ENCODE data around the gene E2F3.
"Not testable (repeated sequence)": the region's sequence is repeated elsewhere in the genome, so short reads cannot be mapped to it uniquely, and the experiment has no call there.

Gene E2F3

DNA sequence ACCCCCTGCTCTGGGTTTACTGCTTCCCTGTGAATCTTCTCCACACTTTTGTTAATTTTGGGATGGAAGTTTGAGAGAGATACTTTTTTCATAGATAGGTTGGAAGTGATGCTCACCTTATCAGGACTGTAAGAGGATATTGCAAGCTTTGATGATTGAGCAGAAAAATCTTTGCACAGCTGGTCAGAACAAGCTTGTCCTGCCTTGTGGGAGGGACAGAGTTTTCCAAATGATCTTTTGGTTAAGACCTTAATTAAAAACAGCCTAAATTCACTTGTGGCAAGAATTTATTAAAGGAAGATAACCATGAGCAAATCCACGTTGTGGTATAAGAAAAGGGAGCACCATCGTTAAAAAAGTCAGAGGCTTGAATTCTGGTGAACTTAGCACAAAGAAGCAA lies 32.2 kb downstream of the E2F3 start:
- peak; percentile 6 for DNase-seq (ENCODE audit: low spot score)

DNA sequence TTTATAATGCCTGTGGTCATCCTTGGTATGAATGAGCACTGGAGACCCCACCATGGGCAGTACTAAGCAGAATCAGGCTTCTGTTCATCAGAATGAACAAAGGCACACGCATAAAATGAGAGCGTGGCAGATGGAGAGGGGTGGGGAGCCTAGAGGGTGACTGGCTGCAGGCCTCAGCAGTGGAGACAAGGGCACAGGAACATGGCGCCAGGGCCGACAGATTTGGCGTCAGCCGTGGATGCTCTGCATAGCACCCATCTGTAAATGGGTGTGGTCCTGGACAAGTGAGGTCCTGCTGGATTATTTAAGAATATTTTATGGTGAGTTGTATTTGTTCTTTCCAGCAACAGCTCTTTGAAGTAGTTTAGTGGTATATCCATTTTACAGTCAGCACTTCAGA lies 33.1 kb downstream of the E2F3 start:
- no peak for DNase-seq (ENCODE audit: low spot score)

DNA sequence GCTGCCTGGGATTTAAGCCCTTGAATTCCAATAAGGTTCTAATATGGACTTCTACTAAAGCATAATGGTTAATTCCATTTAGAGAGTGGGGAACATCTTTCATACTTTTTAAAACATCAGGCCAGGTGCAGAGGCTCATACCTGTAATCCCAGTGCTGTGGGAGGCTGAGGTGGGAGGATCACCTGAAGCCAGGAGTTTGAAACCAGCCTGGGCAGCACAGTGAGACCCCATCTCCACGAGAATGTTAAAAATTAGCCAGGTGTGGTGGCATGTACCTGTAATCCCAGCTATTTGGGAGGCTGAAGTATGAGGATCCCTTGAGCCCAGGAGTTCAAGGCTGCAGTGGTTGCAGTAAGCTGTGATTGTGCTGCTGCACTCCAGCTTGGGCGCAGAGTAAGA lies 35.0 kb downstream of the E2F3 start:
- DNase-seq (ENCODE audit: low spot score), result no peak

DNA sequence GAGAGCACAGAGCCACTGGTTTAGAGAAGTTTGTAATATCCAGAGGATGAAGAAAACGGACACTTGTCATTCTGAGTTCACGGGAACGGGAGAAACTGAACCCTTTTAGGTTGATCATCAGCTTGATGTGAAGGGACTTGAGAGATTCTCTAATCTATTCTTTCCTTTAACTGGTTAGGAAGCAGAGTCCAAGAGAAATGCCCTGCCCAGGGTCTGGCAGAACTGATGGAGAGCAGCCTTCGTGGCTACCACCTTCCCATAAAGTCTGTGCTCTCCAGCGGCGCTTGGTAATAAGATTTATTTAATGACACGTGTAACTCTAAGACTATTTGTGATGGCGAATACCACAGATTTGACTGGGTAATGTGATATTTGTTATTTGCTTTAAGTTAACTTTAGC lies 36.0 kb downstream of the E2F3 start:
- no peak for DNase-seq (ENCODE audit: low spot score)

DNA sequence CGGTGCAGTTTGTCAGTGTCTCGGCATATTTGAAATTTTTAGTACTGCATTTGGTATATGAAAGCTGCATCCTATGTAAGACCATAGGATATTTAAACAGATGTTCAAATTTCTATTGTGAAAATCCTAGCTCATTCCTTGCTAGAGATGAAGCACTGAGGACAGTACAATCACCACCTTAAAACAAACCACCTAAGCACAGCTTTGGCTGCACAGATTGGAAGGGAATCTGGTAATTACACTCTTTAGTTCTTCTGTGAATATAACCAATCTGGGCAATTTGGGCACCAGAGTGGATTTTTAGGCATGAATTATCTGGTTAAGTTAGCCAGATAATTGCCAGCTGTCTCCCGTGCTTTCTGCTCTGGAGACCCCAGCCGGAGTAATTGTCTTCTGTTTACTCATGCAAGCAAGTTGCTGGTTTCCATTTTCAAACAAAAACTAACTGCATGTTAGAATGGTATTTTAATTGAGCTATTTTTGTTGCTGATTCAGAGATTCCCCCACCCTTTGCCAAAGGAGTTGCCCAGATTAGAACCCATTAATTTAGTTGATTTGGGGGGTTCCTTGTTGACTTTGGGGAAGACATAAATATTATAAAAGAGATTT lies 36.9 kb downstream of the E2F3 start:
- DNase-seq (ENCODE audit: low spot score), result peak; percentile 16

DNA sequence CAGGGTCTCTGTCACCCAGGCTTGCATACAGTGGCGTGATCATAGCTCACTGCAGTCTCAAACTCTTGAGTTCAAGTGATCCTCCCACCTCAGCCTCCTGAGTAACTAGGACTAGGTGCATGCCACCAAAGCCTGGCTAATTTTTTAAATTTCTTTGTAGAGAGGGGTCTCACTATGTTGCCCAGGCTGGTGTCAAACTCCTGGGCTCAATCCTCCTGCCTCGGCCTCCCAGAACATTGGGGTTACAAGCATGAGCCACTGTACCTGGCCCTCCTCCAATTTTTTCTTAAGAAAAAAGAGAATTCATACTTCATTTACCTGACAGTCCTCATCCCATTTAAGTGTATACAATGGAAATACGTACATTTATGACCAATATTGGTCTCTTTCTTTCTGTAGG lies 37.9 kb downstream of the E2F3 start:
- DNase-seq (ENCODE audit: low spot score), result no peak

DNA sequence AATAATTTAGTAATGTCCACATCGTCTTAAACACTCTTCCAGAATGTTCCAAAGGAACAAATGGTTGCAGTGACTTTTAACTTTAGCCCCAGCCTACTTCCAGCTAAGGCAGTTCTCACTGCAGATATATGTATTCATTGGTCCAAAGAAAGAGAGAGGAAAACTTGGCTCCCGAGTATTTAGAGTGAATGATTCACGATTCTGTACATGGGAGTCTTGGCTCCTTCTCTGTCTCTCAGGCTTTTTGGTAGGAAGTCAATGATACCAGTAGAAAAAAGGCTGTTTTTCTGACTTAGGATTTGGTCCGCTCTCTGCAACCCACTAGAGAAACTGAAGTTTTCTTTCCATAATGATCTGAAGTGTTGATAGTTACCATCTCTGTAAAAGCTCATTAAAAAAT lies 38.6 kb downstream of the E2F3 start:
- DNase-seq (ENCODE audit: low spot score), result peak; percentile 27

DNA sequence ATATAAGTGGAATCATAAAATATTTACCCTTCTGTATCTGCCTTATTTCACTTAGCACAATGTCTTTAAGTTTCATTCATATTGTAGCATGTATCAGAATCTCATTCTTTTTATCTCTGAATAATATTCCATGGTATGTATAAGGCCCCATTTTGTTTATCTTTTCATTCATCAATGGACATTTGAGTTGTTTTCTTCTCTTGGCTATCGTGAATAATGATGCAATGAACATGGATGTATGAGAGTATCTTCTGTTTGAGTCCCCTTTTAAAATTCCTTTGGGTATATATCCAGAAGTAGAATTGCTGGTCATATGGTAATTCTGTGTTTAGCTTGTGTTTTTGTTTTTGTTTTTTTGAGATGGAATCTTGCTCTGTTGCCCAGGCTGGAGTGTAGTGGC lies 39.6 kb downstream of the E2F3 start:
- DNase-seq (ENCODE audit: low spot score), result no peak

DNA sequence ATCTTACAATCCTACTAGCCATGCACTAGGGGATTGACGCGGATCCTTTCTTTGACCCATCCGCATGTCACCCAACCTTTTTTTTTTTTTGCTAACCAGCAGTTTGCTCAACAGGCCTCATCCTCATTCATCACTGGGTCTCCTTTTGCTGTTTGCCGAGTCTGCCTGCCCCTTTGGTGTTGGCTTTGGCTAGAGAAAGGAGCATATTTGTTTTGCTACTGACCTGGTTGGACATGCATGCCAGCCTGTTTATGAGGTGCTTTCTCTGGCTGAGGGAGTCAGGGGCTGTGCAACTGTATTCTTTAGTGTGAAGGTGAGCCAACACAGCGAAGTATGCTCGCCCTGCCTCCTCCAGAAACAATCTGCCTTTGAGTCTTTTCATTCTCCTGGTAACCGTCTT lies 40.2 kb downstream of the E2F3 start:
- DNase-seq (ENCODE audit: low spot score), result no peak

DNA sequence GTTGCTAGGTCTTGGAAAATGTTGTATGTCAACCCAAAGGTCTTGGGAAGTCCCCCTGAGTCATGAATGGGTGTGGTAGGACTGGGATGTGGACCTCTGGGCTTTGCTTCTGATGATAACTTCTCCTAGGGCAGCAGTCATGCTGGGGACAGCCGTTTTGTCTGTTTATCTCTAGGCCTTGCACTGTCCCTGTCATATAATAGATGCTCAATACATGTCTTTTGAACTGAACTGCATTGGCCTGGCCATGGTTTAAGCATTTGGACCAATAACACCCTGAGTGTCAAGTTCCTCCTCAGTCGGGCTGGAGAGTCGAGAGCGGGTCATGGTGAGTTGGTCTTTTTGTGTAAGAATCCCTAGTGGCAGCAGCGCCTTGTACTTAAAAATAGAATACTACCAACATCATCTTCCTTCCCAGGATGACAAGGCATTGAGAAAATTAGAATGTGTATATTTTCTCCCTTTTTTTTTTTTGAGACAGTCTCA lies 43.1 kb downstream of the E2F3 start:
- peak; percentile 28 for DNase-seq (ENCODE audit: low spot score)

DNA sequence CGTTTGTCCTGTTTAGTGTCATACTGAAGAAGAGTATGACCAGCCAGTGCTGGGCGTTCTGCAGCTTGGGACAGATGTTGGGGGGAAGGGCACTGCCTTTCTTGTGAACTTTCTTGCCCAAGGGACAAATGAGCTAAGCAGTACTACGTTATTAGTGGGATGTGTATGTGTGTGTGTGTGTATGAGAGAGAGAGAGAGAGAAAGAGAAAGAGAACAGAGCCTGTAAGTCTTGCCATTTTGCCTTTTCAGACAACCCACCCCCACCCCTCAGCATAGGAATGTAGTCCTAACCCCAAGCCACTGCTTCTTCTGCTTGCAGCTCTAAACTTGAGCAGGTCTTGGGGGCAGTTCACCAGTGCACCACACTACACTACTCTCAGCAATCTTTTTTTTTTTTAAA lies 45.5 kb downstream of the E2F3 start:
- DNase-seq (ENCODE audit: low spot score), result no peak

DNA sequence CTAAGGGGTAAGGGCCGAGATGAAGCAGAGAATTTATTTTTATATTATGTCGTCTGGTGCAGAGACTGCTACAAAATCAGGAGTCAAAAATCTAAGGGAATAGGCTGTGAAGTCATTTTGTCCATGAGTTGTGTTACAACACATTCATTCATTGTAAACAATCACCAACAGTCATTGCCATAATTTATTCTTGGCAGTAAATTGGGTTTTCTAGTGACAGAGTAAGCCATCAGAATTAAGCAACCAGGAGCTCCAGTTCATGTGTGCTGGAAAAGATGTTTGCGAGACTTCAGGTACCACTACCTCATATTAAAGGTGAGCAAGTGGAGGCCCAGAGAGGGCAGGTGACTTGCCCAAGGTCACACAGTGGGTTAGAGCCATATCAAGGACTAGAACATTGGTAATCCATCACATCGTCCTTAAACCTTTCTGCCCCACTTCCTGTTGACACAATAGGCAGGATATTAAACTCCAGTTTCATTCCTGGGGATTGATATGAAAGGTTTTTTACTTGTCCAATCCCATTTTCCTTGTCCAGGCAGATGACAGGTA lies 46.0 kb downstream of the E2F3 start:
- DNase-seq (ENCODE audit: low spot score), result no peak

DNA sequence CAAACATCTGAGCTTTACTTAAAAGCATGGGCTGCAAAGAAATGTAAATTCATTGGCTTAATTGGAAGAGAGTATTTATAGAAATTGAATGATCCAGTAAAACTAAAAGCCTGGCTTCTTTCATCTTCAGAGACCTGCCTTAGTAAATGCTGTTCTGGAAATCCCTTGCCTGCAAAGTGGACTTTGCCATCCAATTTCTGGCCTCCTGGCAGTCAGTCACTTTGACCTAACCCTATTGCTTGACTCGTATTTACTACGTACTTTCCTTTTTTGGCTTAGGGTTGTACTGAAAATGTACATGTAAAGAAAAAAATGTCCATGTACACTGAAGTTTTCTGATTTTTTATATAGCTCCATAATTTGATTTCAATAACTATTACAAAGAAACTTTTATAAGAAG lies 47.1 kb downstream of the E2F3 start:
- no peak for DNase-seq (ENCODE audit: low spot score)

DNA sequence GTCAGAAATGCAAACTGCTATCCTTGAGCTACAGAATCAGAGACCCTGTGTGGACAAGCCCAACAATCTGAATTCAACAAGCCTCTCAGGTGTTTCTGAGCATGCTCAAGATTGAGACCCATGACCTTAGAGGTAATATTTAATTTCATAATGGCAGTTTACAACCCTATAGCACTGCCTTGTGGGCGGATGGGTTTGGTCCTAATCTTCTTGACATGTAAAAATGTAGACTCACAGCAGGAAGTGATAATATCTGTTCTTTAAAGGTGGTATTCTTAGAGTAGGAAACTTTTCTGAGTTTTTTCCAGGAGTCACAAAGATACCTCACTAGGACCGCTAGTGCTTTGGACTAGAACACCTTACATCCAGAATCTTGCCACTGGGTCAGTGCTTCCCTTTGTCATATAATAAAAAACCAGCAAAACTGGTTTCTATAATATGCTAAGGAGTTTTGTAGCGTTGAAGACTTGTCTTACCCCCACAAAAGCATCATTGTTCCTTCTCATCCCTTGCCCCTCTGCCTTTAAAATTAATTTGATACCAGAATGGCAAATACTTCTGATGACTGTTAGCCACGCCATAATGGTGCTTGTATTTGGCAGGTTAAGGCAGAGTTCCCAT lies 52.6 kb downstream of the E2F3 start:
- no peak for DNase-seq (ENCODE audit: low spot score)

DNA sequence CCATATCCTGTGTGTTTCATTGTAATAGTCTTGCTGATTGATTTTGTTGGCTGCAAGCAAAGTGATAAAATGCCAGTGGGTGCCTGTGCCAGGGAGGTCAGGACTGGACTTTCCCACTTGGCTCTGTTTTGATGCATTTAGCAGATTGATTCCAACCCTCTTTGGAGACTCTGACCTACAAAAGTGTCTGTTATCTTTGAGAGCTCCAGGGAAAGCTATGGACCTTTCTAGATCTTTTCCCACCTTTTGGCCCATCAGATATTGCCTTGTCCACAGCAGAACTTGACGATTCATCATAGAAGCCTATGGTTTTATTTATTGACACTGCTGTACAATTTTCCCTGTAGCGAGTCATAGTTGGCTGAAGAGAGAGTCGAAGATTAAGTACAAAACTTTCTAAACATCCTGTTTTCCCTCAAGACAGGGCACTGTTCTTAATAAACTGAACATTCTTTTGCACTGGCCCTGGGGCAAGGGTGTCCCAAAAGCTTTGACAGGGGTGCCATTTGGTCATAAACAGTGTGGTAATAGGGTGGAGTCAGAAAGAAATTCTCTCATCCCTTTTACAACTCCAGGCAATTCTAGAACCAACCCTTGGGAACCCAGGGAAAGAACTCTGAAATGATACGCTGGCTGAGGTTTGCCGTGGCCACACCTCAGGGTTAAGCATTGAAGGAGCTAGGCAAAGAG lies 53.7 kb downstream of the E2F3 start:
- peak; percentile 27 for DNase-seq (ENCODE audit: low spot score)

DNA sequence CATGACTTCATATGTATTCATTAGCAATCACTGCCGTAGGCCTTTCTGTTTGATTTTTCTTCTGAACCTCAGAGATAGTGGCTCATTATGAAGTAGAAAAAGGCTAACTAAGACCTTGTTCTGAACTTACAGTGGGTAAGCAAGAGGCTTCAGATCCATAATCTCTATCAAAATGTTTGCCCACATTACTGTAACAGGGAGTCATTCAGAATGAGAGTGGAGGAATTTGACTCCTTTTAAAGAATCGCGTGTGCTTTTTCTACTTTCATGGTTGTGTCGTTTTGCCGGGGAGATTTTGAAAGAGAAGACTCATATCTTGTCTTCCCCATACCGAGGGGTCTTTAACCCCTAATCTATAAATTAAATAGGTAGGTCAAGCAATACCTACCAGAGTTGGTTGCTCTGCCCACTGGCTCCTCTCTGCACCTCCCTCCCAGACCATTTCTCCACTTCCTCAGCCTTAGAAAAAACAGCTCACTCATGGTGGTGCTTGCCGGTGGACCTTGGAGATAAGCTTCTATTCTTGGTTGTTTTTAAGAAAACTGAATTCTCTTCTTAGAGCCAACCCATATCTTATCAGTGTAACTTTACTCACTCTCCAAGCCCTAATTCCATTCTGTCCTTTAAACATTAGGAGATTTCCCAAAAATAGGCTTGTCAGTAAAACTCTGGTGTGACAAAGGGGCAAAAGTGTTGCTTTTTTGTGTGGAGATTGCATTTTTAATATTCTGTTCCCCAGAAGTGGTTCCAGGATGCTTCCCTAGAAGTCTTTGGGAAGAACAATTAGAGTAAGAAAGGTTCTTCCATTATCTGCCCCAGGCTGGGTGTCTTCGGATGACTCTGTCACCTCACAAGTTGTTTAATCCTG lies 56.6 kb downstream of the E2F3 start:
- no peak for DNase-seq (ENCODE audit: low spot score)

DNA sequence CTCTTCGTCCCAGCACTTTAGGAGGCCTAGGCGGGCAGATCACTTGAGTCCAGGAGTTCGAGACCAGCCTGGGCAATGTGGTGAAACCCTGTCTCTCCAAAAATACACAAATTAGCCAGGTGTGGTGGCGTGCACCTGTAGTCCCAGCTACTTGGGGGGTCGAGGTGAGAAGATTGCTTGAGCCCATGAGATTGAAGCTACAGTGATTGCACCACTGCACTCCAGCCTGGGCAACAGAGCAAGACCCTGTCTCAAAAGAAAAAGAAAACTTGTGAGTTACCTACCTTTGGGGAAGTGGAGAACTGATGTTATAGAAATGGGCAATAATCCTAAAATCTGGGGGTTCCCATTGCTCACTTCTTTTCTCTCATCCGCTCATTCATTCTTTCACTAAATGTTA lies 58.0 kb downstream of the E2F3 start:
- no peak for DNase-seq (ENCODE audit: low spot score)

DNA sequence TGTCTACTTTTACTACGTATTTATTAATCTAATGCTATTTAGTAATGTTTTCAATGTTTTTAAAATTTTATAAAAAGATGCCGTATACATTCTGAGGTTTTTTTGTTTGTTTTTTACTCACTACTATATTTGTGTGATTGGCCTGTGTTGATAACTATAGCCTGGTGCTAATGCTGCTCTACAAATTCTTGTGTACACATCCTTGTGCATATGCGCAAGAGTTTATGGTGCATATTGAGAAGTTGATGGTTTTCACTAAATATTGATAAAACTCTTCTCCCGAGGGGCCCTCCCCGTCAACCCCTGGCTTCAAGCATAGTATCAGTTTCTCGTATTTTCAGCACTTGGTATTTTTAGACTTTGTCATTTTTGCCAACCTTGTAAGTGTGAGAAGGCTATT lies 59.9 kb downstream of the E2F3 start:
- no peak for DNase-seq (ENCODE audit: low spot score)

DNA sequence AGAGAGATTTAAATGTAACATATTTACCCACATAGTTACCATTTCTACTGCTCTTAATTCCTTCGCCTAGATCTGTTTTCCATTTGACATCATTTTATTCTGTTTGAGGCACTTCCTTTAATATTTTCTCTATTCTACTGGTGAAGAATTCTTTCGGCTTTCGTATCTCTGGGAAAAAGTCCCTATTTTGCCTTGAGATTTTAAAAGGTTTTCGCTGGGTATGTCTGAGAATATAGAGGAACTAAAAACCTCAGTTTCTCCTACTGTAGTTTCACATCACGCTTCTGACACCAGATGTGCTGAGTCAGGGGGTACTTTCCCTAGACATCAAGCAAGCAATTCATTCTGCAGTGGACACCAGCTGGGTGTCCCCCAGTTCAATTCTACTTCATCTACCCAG lies 61.7 kb downstream of the E2F3 start:
- no peak for DNase-seq (ENCODE audit: low spot score)

DNA sequence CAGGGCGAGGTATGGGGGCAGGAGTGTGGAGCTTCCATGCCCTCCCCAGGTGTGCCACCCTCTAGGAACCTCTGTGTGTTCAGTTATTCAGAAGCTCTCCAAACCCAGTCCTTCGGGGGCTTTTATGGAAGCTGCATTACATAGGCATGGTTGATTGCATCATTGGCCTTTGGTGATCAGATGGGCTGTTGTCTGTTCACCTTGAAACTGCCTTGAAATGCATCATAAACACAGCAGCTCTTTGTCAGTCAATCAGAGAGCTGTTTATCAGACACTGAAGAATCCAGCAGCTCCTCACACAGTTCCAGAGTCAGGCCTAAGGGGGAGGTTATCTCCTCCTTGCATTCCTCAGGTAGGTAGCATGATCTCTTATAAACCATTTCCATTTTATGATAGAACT lies 62.4 kb downstream of the E2F3 start:
- DNase-seq (ENCODE audit: low spot score), result no peak

DNA sequence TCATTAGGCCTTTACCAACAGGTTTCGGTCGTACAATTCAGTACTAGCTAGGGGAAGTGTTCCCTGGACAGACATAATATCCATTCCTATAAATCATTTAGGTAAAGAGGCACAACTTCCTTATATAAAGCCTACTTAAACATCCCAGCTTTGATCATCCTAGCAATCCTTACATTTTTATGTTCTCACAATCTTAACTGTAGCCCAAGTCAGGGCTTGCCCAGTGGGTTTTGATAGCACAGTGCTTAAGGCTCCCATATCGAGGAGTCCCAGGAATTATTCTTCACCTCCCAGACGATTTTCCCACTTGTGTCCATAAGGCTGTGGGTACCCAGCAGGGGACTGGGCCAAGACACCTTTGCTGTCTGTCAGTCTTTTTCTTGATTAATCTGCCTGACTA lies 63.2 kb downstream of the E2F3 start:
- DNase-seq (ENCODE audit: low spot score), result no peak

DNA sequence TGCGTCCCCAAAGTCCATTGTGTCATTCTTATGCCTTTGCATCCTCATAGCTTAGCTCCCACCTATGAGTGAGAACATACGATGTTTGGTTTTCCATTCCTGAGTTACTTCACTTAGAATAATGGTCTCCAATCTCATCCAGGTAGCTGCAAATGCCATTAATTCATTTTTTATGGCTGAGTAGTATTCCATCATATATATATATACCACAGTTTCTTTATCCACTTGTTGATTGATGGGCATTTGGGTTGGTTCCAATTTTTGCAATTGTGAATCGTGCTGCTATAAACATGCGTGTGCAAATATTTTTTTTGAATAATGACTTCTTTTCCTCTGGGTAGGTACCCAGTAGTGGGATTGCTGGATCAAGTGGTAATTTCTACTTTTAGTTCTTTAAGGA lies 63.9 kb downstream of the E2F3 start:
- not testable (repeated sequence) for DNase-seq (ENCODE audit: low spot score)
